Natural killer cell (primary cell): ENCODE data around the gene PRDM1. TPM values are rescaled to one million over a fixed set of nuclear protein-coding genes. Genes with fewer than 3 reads are reported as not detected.

ENCODE experiments used
- ATAC-seq, 3 donors: fragments of 150-1000 bp in 2 of 3; fragments of 200-7000 bp in 1 of 3; cut with Tn5 transposase; 1 replicate in 1 of 3; 2 replicates in 2 of 3; pipeline ENCODE4 v1.10.0; 2021; ENCODE audit warnings: mild to moderate bottlenecking in 2 of 3, moderate library complexity in 2 of 3
- DNase-seq, 2 donors: peaks; one replicate each; pipeline versions ENCODE4 v3.0.0 to v3.0.0-alpha.2; 2013 to 2021; ENCODE audit warnings: mixed read lengths in 1 of 2
- H3K27ac ChIP-seq: one replicate; pipeline ENCODE4 v1.5.1; 2013; ENCODE audit warnings: mild to moderate bottlenecking, low read length
- H3K27me3 ChIP-seq: one replicate; pipeline ENCODE4 v1.6.1; 2013; ENCODE audit warnings: low read length; ENCODE audit not compliant: control insufficient read depth, insufficient read depth
- H3K36me3 ChIP-seq: one replicate; pipeline ENCODE4 v1.6.1; 2013; ENCODE audit warnings: low read length; ENCODE audit not compliant: control insufficient read depth, insufficient read depth
- H3K4me1 ChIP-seq: one replicate; pipeline ENCODE4 v1.6.1; 2013; ENCODE audit warnings: low read length; ENCODE audit not compliant: control insufficient read depth, insufficient read depth
- H3K4me3 ChIP-seq: one replicate; pipeline ENCODE4 v1.5.1; 2013; ENCODE audit warnings: low read length
- H3K9me3 ChIP-seq: one replicate; pipeline ENCODE4 v1.6.1; 2013; ENCODE audit warnings: low read length; ENCODE audit not compliant: control insufficient read depth, insufficient read depth
- H3K27ac Mint-ChIP-seq, 2 donors: one replicate each; pipeline ENCODE4 v1.8.0; 2022; ENCODE audit warnings: mild to moderate bottlenecking in 2 of 2, mixed read lengths in 2 of 2, moderate library complexity in 1 of 2
- H3K27me3 Mint-ChIP-seq, 2 donors: one replicate each; pipeline ENCODE4 v1.8.0; 2022; ENCODE audit warnings: low read depth in 2 of 2, mixed read lengths in 2 of 2
- H3K36me3 Mint-ChIP-seq: one replicate; pipeline ENCODE4 v1.8.0; 2022; ENCODE audit warnings: mixed read lengths
- H3K4me1 Mint-ChIP-seq, 2 donors: one replicate each; pipeline ENCODE4 v1.8.0; 2022; ENCODE audit warnings: mixed read lengths in 2 of 2
- H3K4me3 Mint-ChIP-seq: one replicate; pipeline ENCODE4 v1.8.0; 2022; ENCODE audit warnings: mild to moderate bottlenecking, moderate library complexity, mixed read lengths
- H3K9me3 Mint-ChIP-seq, 2 donors: one replicate each; pipeline ENCODE4 v1.8.0; 2022; ENCODE audit warnings: mixed read lengths in 2 of 2
- CTCF ChIP-seq: fragments of 200-600 bp; IDR thresholded peaks from one replicate; pipeline ENCODE4 v1.8.0; 2022; ENCODE audit warnings: antibody characterized with exemption
- WGBS: methylation state at CpG from one replicate; pipeline ENCODE4 v1.1.7; 2013; ENCODE audit warnings: missing lambda C conversion rate; ENCODE audit not compliant: insufficient coverage; 5-methylcytosine and 5-hydroxymethylcytosine counted together
- intact Hi-C: fragments of 100-400 bp; cut with micrococcal nuclease; formaldehyde crosslinking; loops from one replicate; pipeline ENCODE4 v1.14.2; 2022
- total RNA-seq, 4 donors: library from RNA; stranded (reverse); fragments of 120-200 nt in 1 of 4; gene quantifications; one replicate each; pipeline versions ENCODE4 v1.2.3 to v1.2.4, GENCODE V29; 2013 to 2022

The PRDM1 gene
- total RNA-seq, 3 donors from 2014 or later (not counting 1 experiment from before 2014, with no cell fraction given): 165 to 180 (median 177) TPM

- ATAC-seq (no peak), DNase-seq (no peak)
- no peak for TF ChIP-seq CTCF
- Mint-ChIP-seq H3K4me3 (no peak overlapping the region), H3K9me3 (no peaks in the 10 kb centered on the region), H3K27me3 (no peaks in the 10 kb centered on the region), H3K27ac (no peak overlapping the region), H3K36me3 (no peaks in the 10 kb centered on the region), H3K4me1 (peaks cover 17% of the 10 kb centered on the region in 2 donors)
- Histone ChIP-seq H3K27me3 (no peaks in the 10 kb centered on the region), H3K9me3 (no peaks in the 10 kb centered on the region), H3K4me3 (no peak overlapping the region), H3K4me1 (peaks cover 13% of the 10 kb centered on the region), H3K36me3 (no peaks in the 10 kb centered on the region), H3K27ac (no peak overlapping the region)
- 82% methylated on average over 3 of the region's 6 CpGs for WGBS
- intact Hi-C loops: no loop called here
Measured at GRCh38 chr6:106122938-106123656, 37.0 kb downstream of the PRDM1 start.

GRCh38 chr6:106124015-106124414 lies 37.9 kb downstream of the PRDM1 start:
- no peak overlapping the region for H3K27ac ChIP-seq
- no peaks in the 10 kb centered on the region for H3K9me3 ChIP-seq
- 100% methylated on average over 2 of the region's 4 CpGs for WGBS
- no peak overlapping the region for H3K27ac Mint-ChIP-seq
- H3K4me3 ChIP-seq: no peak overlapping the region
- H3K4me3 Mint-ChIP-seq: no peak overlapping the region
- H3K36me3 ChIP-seq: no peaks in the 10 kb centered on the region
- DNase-seq (no peak), ATAC-seq (no peak)
- intact Hi-C loops: no loop called here
- no peaks in the 10 kb centered on the region for H3K9me3 Mint-ChIP-seq
- no peaks in the 10 kb centered on the region for H3K36me3 Mint-ChIP-seq
- H3K4me1 ChIP-seq: peaks cover 5% of the 10 kb centered on the region
- TF ChIP-seq CTCF: no peak
- no peaks in the 10 kb centered on the region for H3K27me3 Mint-ChIP-seq
- no peaks in the 10 kb centered on the region for H3K27me3 ChIP-seq
- H3K4me1 Mint-ChIP-seq: peaks cover 11 to 12% of the 10 kb centered on the region in 2 donors

- no peak overlapping the region for H3K27ac ChIP-seq
- no peak for ATAC-seq
- H3K27me3 ChIP-seq: no peaks in the 10 kb centered on the region
- no peak overlapping the region for H3K4me3 Mint-ChIP-seq
- H3K36me3 ChIP-seq: no peaks in the 10 kb centered on the region
- no peaks in the 10 kb centered on the region for H3K4me1 ChIP-seq
- TF ChIP-seq CTCF: no peak
- no peak overlapping the region for H3K4me3 ChIP-seq
- H3K9me3 ChIP-seq: no peaks in the 10 kb centered on the region
- WGBS: 88% methylated on average over 9 of the region's 10 CpGs
- no peaks in the 10 kb centered on the region for H3K27me3 Mint-ChIP-seq
- no peak overlapping the region for H3K27ac Mint-ChIP-seq
- intact Hi-C loops: no loop called here
- H3K36me3 Mint-ChIP-seq: no peaks in the 10 kb centered on the region
- H3K9me3 Mint-ChIP-seq: no peaks in the 10 kb centered on the region
- DNase-seq: no peak
- peaks cover 4 to 6% of the 10 kb centered on the region in 2 donors for H3K4me1 Mint-ChIP-seq
Measured at GRCh38 chr6:106124437-106125430, 38.6 kb downstream of the PRDM1 start.
